ENCODE data around the gene TMUB1. TPM values are rescaled to one million over a fixed set of nuclear protein-coding genes. Genes with fewer than 3 reads are reported as not detected.
A peak's percentile ranks its signal among the peaks of the same experiment; 100 is the strongest.

Gene TMUB1
- polyA plus RNA-seq, 2 of the 4 experiments (the other 2 are of a cell fraction): 14.0 to 37.7 TPM

DNA sequence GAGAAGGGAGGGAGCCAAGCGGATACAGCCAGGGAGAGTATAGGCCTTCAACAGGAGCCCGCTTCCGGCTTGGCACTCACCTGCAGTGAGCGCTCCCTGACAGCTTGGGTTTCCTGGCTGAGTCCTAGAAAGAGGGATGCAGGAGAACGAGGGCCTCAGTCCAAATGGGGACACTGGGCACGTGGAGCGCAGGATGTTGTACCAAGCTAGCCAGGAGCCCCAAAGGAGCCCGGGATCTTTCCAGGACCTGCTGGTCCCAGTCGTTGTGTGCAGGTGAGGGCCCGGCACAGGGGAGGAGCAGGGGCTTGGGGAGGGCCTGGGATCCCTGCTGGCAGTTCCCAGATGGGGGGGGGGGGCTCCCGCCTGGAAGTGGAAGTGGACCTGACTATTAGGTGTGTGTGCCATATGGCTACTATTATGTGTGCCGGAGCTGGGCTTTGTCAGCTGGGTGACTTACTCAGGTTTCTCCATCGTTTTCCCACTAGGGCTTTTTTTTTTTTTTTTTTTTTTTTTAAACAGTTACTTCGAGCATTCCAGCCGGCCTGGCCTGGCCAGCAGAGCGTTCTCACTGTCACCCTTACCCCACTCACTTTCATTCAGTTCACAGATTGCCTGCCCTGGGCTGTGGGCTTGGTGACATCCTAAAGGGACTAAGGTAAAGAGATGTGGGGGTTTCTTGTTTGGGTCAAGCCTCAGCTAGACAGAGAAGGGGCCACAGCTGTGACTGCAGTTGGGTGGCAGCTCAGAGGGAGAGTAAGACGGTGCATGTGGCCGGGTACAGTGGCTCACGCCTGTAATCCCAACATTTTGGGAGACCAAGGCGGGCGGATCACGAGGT, 6.8 kb upstream of the TMUB1 start:
- 89% methylated on average over 22 of the region's 22 CpGs for WGBS (ENCODE audit: missing lambda C conversion rate)
- ATAC-seq: no peak
- ChIA-PET CTCF (interaction anchor here (0.5 to 27.1 kb wide), 14 partner anchors 13 to 221 kb away, joined by 3 to 412 read pairs (median 4); partner anchors contain the start of genes ABCB8 and SLC4A2), POLR2A (no interaction called here)
- H3K4me2 ChIP-seq: no peak overlapping the region
- no peak overlapping the region for H3K4me3 ChIP-seq
- DNase-seq (ENCODE audit: low read depth in 1 of 2, low spot score in 1 of 2): no peak
- peaks cover 34% of the 10 kb centered on the region for H3K4me1 ChIP-seq
- FAIRE-seq: no peak
- no peaks in the 10 kb centered on the region for H3K9me3 ChIP-seq
- TF ChIP-seq HOXA7 (CRISPR knock-in tag; IDR thresholded peaks at IDR 0.05): no peak
- no peak for TF ChIP-seq KDM1A (IDR thresholded peaks at IDR 0.05; ENCODE audit: low read depth)
- TF ChIP-seq, protein P1, sequence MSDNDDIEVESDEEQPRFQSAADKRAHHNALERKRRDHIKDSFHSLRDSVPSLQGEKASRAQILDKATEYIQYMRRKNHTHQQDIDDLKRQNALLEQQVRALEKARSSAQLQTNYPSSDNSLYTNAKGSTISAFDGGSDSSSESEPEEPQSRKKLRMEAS (IDR thresholded peaks at IDR 0.05): no peak
- no peak for TF ChIP-seq FOXS1 (CRISPR knock-in tag; IDR thresholded peaks at IDR 0.05)
- TF ChIP-seq RARB (CRISPR knock-in tag; IDR thresholded peaks at IDR 0.05): no peak
- TF ChIP-seq NR3C1 (IDR thresholded peaks at IDR 0.05): no peak
- no peak overlapping the region; a peak in 1 of 6 replicates for H3K27ac ChIP-seq

DNA sequence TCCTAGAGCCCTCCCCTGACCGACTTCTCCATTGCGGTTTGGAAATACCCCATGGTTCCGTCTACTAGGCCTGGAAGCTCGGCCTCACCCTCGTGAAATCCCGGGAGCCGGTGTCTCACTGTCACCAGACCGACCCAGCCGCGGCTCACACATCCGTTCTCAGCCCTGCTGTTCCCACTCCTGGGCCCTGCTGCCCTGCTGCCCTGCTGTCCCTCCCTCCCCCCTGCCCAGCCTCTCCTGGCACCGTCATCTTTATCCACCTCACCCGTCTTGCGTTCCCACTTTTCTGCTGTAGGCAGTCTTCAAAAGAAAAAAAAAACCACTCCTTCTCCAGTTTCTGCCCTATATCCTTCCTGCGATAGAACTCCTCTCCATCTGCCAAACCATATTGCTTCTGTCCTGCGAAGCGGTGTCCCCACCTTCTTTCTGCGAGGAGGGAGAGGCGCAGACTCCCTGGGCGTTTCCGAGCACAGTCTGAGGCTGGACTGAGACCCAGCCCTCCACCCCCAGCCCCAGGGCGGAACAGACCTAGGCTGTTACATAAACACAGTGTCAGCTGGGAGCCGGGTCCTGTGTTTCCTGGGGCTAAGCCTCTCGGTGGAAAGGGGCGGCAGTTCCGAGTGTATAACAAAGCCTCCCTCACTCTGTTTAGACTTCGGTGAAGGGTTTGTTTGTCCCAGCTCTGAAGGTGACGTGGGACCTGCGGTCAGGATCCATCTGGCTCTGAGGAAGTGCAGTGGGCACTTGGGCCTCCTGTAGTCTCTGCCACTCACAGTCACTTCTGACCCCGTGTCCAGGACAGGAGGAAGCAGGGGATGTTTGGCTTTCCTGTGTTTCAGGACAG, 5.8 kb upstream of the TMUB1 start:
- Histone ChIP-seq H3K4me3 (no peak overlapping the region), H3K9me3 (no peaks in the 10 kb centered on the region), H3K27ac (peak overlapping the region in 1 of 2 experiments; percentile 98; a peak in 3 of 6 replicates), H3K4me2 (peak overlapping the region; percentile 97), H3K4me1 (peaks cover 29% of the 10 kb centered on the region)
- DNase-seq (ENCODE audit: low read depth in 1 of 2, low spot score in 1 of 2): no peak
- ChIA-PET CTCF (interaction anchor here (0.5 to 27.1 kb wide), 8 partner anchors 12 to 222 kb away, joined by 3 to 412 read pairs (median 4); no protein-coding TSS in a partner anchor), POLR2A (no interaction called here)
- no peak for ATAC-seq
- TF ChIP-seq, protein P2, sequence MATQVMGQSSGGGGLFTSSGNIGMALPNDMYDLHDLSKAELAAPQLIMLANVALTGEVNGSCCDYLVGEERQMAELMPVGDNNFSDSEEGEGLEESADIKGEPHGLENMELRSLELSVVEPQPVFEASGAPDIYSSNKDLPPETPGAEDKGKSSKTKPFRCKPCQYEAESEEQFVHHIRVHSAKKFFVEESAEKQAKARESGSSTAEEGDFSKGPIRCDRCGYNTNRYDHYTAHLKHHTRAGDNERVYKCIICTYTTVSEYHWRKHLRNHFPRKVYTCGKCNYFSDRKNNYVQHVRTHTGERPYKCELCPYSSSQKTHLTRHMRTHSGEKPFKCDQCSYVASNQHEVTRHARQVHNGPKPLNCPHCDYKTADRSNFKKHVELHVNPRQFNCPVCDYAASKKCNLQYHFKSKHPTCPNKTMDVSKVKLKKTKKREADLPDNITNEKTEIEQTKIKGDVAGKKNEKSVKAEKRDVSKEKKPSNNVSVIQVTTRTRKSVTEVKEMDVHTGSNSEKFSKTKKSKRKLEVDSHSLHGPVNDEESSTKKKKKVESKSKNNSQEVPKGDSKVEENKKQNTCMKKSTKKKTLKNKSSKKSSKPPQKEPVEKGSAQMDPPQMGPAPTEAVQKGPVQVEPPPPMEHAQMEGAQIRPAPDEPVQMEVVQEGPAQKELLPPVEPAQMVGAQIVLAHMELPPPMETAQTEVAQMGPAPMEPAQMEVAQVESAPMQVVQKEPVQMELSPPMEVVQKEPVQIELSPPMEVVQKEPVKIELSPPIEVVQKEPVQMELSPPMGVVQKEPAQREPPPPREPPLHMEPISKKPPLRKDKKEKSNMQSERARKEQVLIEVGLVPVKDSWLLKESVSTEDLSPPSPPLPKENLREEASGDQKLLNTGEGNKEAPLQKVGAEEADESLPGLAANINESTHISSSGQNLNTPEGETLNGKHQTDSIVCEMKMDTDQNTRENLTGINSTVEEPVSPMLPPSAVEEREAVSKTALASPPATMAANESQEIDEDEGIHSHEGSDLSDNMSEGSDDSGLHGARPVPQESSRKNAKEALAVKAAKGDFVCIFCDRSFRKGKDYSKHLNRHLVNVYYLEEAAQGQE (IDR thresholded peaks at IDR 0.05): no peak
- no peak for TF ChIP-seq CEBPB (IDR thresholded peaks at IDR 0.05)
- TF ChIP-seq, protein P3, sequence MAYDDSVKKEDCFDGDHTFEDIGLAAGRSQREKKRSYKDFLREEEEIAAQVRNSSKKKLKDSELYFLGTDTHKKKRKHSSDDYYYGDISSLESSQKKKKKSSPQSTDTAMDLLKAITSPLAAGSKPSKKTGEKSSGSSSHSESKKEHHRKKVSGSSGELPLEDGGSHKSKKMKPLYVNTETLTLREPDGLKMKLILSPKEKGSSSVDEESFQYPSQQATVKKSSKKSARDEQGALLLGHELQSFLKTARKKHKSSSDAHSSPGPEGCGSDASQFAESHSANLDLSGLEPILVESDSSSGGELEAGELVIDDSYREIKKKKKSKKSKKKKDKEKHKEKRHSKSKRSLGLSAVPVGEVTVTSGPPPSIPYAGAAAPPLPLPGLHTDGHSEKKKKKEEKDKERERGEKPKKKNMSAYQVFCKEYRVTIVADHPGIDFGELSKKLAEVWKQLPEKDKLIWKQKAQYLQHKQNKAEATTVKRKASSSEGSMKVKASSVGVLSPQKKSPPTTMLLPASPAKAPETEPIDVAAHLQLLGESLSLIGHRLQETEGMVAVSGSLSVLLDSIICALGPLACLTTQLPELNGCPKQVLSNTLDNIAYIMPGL (CRISPR knock-in tag; IDR thresholded peaks at IDR 0.05; ENCODE audit: borderline replicate concordance): no peak
- TF ChIP-seq CHD2 (IDR thresholded peaks at IDR 0.05; ENCODE audit: low read length, partially characterized antibody): no peak
- TF ChIP-seq HDAC2 (IDR thresholded peaks at IDR 0.05): no peak
- TF ChIP-seq, protein P4, sequence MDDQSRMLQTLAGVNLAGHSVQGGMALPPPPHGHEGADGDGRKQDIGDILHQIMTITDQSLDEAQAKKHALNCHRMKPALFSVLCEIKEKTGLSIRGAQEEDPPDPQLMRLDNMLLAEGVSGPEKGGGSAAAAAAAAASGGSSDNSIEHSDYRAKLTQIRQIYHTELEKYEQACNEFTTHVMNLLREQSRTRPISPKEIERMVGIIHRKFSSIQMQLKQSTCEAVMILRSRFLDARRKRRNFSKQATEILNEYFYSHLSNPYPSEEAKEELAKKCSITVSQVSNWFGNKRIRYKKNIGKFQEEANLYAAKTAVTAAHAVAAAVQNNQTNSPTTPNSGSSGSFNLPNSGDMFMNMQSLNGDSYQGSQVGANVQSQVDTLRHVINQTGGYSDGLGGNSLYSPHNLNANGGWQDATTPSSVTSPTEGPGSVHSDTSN (IDR thresholded peaks at IDR 0.05): no peak
- TF ChIP-seq, protein P5, sequence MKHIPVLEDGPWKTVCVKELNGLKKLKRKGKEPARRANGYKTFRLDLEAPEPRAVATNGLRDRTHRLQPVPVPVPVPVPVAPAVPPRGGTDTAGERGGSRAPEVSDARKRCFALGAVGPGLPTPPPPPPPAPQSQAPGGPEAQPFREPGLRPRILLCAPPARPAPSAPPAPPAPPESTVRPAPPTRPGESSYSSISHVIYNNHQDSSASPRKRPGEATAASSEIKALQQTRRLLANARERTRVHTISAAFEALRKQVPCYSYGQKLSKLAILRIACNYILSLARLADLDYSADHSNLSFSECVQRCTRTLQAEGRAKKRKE (CRISPR knock-in tag; IDR thresholded peaks at IDR 0.05; ENCODE audit: low read depth): no peak
- no peak for TF ChIP-seq MAZ (IDR thresholded peaks at IDR 0.05; ENCODE audit: borderline replicate concordance, low read depth, low read length)
- no peak for TF ChIP-seq SREBF2 (IDR thresholded peaks at IDR 0.05)
- TF ChIP-seq MYC (IDR thresholded peaks at IDR 0.05; ENCODE audit: borderline replicate concordance, low read length): no peak
- TF ChIP-seq, protein P1 (IDR thresholded peaks at IDR 0.05): no peak
- TF ChIP-seq PHF8 (IDR thresholded peaks at IDR 0.05; ENCODE audit: borderline replicate concordance, low read depth): no peak
- no peak for TF ChIP-seq POLR2A (IDR thresholded peaks at IDR 0.05; ENCODE audit: low read length)
- TF ChIP-seq CBX8 (IDR thresholded peaks at IDR 0.05): no peak
- no peak for FAIRE-seq
- 93% methylated on average over 29 of the region's 30 CpGs for WGBS (ENCODE audit: missing lambda C conversion rate)
